GM12891 (cell line): ENCODE data around the gene CLEC4M.

ENCODE experiments used
- PAX5 ChIP-seq: IDR thresholded peaks from 2 replicates; pipeline ENCODE4 v1.6.1; 2011; ENCODE audit warnings: low read length, moderate library complexity, mild to moderate bottlenecking; ENCODE audit not compliant: insufficient read depth, severe bottlenecking
- POLR2A ChIP-seq: IDR thresholded peaks from 2 replicates; pipeline ENCODE4 v1.6.1; 2011; ENCODE audit warnings: low read depth, low read length, control low read depth
- POLR2AphosphoS5 ChIP-seq: IDR thresholded peaks from 2 replicates; pipeline ENCODE4 v1.6.1; 2011; ENCODE audit warnings: low read depth, low read length, control low read depth
- SPI1 ChIP-seq: IDR thresholded peaks from 2 replicates; pipeline ENCODE4 v1.6.1; 2011; ENCODE audit warnings: low read depth, low read length, control low read depth
- TAF1 ChIP-seq: IDR thresholded peaks from 2 replicates; pipeline ENCODE4 v1.6.1; 2011; ENCODE audit warnings: low read depth, low read length, control low read depth

DNA sequence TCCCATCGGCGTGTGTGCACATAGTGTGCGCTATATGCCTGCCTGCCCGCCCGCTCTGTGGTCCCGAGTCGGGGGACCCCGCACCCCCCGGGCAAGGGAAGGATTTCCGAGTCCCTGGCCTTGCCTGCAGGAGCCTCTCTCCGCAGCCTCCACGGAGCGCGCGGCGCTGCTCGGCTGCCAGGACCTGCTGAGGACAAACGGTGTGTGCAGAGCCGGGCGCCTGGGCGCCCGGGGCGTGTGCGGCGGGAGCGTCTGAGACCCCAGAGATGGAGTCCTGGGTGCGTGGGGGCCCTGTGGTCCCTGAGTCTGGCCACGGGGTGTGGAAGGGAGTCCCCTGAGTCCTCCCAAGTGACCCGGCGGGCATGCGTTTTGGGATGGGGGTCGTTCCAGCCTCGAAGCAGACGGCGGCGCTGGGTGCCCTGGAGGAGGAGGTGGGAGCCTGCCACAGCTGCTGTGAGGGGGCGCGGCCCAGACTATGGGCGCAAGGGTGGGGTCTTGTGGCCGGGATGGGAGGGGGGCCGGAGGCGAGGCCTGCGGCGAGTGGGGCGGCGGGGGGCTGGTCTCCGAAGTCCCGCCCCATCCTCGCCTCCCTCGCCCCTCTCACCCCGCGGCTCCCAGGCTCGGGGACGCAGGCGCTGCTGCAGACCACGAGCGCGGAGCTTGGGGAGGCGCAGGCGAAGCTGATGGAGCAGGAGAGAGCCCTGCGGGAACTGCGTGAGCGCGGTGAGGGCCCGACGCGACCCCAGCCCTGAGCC, 25.3 kb downstream of the CLEC4M start:
- TF ChIP-seq POLR2A, result no peak
- no peak for TF ChIP-seq POLR2AphosphoS5
- no peak for TF ChIP-seq PAX5
- TF ChIP-seq SPI1, result no peak
- no peak for TF ChIP-seq TAF1
